OCI-LY7 (cell line): ENCODE measurements around the gene TTC7B. TPM values are rescaled to one million over a fixed set of nuclear protein-coding genes. Genes with fewer than 3 reads are reported as not detected.

Experiments
- BruUV-seq: library from RNA; stranded (reverse); fragments of 400-500 nt; replicated peaks from 2 replicates; lab custom pipeline; 2021; lab: Mats Ljungman, UMichigan
- CTCF ChIA-PET: fragments of 300-600 bp; sonication (Branson Sonifier 250); formaldehyde crosslinking; loops from one replicate; lab custom pipeline; 2022; ENCODE audit warnings: antibody characterized with exemption; ENCODE audit not compliant: unreplicated experiment; lab: Charles Lee
- POLR2A ChIA-PET: fragments of 300-600 bp; sonication (Branson Sonifier 250); formaldehyde crosslinking; loops from one replicate; lab custom pipeline; 2022; ENCODE audit warnings: antibody characterized with exemption; lab: Charles Lee
- DNase-seq: peaks from one replicate; pipeline ENCODE4 v3.0.0-alpha.2; 2015; ENCODE audit warnings: low spot score
- H2AFZ ChIP-seq: fragments of 200-600 bp; sonication (generic), shearing (Covaris generic); 2 replicates; pipeline ENCODE4 v1.6.1; 2014; ENCODE audit warnings: mild to moderate bottlenecking, antibody characterized with exemption, low read length, moderate library complexity
- H3K27ac ChIP-seq: fragments of 200-600 bp; sonication (generic); 2 replicates; pipeline ENCODE4 v1.5.1; 2014; ENCODE audit warnings: mixed run types, low read depth, mild to moderate bottlenecking, moderate library complexity, low read length, inconsistent platforms; ENCODE audit not compliant: poor library complexity, severe bottlenecking
- H3K36me3 ChIP-seq: fragments of 200-600 bp; sonication (generic); 2 replicates; pipeline ENCODE4 v1.6.1; 2014; ENCODE audit warnings: mild to moderate bottlenecking, antibody characterized with exemption, low read length, moderate library complexity, mixed read lengths; ENCODE audit not compliant: insufficient read depth
- H3K4me1 ChIP-seq: fragments of 200-600 bp; sonication (generic); 2 replicates; pipeline ENCODE4 v1.5.1; 2014; ENCODE audit warnings: mild to moderate bottlenecking, low read length; ENCODE audit not compliant: insufficient read depth, poor library complexity, severe bottlenecking
- H3K4me2 ChIP-seq: fragments of 200-600 bp; sonication (generic); 2 replicates; pipeline ENCODE4 v1.6.1; 2014; ENCODE audit warnings: mild to moderate bottlenecking, low read length
- H3K4me3 ChIP-seq: fragments of 200-600 bp; sonication (generic); 2 replicates; pipeline ENCODE4 v1.5.1; 2014; ENCODE audit warnings: mild to moderate bottlenecking, low read depth, low read length; ENCODE audit not compliant: poor library complexity, severe bottlenecking
- H3K79me2 ChIP-seq: fragments of 200-600 bp; sonication (generic); 2 replicates; pipeline ENCODE4 v1.6.1; 2016; ENCODE audit warnings: low read depth, mild to moderate bottlenecking, low read length, moderate library complexity, mixed read lengths; ENCODE audit not compliant: insufficient read depth
- H3K9me2 ChIP-seq: fragments of 200-600 bp; sonication (generic); 2 replicates; pipeline ENCODE4 v1.6.1; 2016; ENCODE audit warnings: mild to moderate bottlenecking, low read length, mixed read lengths; ENCODE audit not compliant: insufficient read depth
- H3K9me3 ChIP-seq: fragments of 200-600 bp; sonication (generic); 2 replicates; pipeline ENCODE4 v1.6.1; 2014; ENCODE audit warnings: mild to moderate bottlenecking, mixed run types, low read length, mixed read lengths
- H4K20me1 ChIP-seq: fragments of 200-600 bp; sonication (generic); 2 replicates; pipeline ENCODE4 v1.6.1; 2014; ENCODE audit warnings: mild to moderate bottlenecking, antibody characterized with exemption, low read length, moderate library complexity, mixed read lengths; ENCODE audit not compliant: insufficient read depth
- CTCF ChIP-seq: fragments of 200-600 bp; sonication (generic); conservative IDR thresholded peaks from 2 replicates; pipeline ENCODE4 v1.5.1; 2014; ENCODE audit warnings: mild to moderate bottlenecking, antibody characterized with exemption, low read length, moderate library complexity, mixed read lengths
- EZH2phosphoT487 ChIP-seq: fragments of 200-600 bp; sonication (generic); IDR thresholded peaks from 2 replicates; pipeline ENCODE4 v1.6.1; 2018; ENCODE audit warnings: low read depth, borderline replicate concordance, mild to moderate bottlenecking, mixed run types, antibody characterized with exemption, low read length, moderate library complexity, mixed read lengths
- intact Hi-C: fragments of 100-400 bp; cut with micrococcal nuclease; formaldehyde crosslinking; loops from one replicate; pipeline ENCODE4 v1.10.0; 2022; ENCODE audit not compliant: unreplicated experiment
- total RNA-seq, 2 experiments: library from RNA; depleted of rRNA in 1 of 2; stranded (reverse); fragments of >200 nt in 1 of 2; shearing (Covaris generic) in 1 of 2; gene quantifications; 2 replicates each; pipeline ENCODE4 v1.2.3, GENCODE V29; 2014 to 2022

Gene TTC7B
- total RNA-seq, 2 experiments from 2014 or later: 0.19 to 0.51 TPM

- Histone ChIP-seq H3K79me2 (no peaks in the 10 kb centered on the region), H2AFZ (no peak overlapping the region), H3K4me3 (no peak overlapping the region), H3K9me3 (no peaks in the 10 kb centered on the region), H3K4me1 (no peaks in the 10 kb centered on the region), H4K20me1 (no peaks in the 10 kb centered on the region), H3K4me2 (no peak overlapping the region), H3K36me3 (no peaks in the 10 kb centered on the region), H3K27ac (no peak overlapping the region), H3K9me2 (no peaks in the 10 kb centered on the region)
- CTCF ChIA-PET: no interaction called here
- no TSS peak for BruUV-seq
- TF ChIP-seq EZH2phosphoT487: no peak
- TF ChIP-seq CTCF: no peak
- POLR2A ChIA-PET: interaction anchor here (0.6 kb wide), 1 partner anchor 167 kb away, joined by 5 read pairs; no protein-coding TSS in a partner anchor
- intact Hi-C loops: no loop called here
- DNase-seq: no peak
Observed at GRCh38 chr14:90605430-90605829, 210.8 kb downstream of the TTC7B start.

GRCh38 chr14:90604356-90604755 lies 211.9 kb downstream of the TTC7B start:
- BruUV-seq: no TSS peak
- H3K4me1 ChIP-seq: no peaks in the 10 kb centered on the region
- intact Hi-C loops: no loop called here
- no peak overlapping the region for H3K27ac ChIP-seq
- no peaks in the 10 kb centered on the region for H3K79me2 ChIP-seq
- no peak overlapping the region for H3K4me2 ChIP-seq
- no peaks in the 10 kb centered on the region for H4K20me1 ChIP-seq
- ChIA-PET CTCF (no interaction called here), POLR2A (no interaction called here)
- TF ChIP-seq EZH2phosphoT487 (no peak), CTCF (no peak)
- H3K36me3 ChIP-seq: no peaks in the 10 kb centered on the region
- H3K4me3 ChIP-seq: no peak overlapping the region
- no peak for DNase-seq
- H3K9me3 ChIP-seq: no peaks in the 10 kb centered on the region
- H3K9me2 ChIP-seq: no peaks in the 10 kb centered on the region
- no peak overlapping the region for H2AFZ ChIP-seq

- no TSS peak for BruUV-seq
- Histone ChIP-seq H4K20me1 (no peaks in the 10 kb centered on the region), H2AFZ (no peak overlapping the region), H3K4me2 (no peak overlapping the region), H3K36me3 (no peaks in the 10 kb centered on the region), H3K9me2 (no peaks in the 10 kb centered on the region), H3K79me2 (no peaks in the 10 kb centered on the region), H3K27ac (no peak overlapping the region), H3K4me1 (no peaks in the 10 kb centered on the region), H3K9me3 (no peaks in the 10 kb centered on the region), H3K4me3 (no peak overlapping the region)
- intact Hi-C loops: no loop called here
- TF ChIP-seq CTCF: no peak
- no peak for TF ChIP-seq EZH2phosphoT487
- ChIA-PET POLR2A (no interaction called here), CTCF (no interaction called here)
- no peak for DNase-seq
Observed at GRCh38 chr14:90603841-90604240, 212.4 kb downstream of the TTC7B start.
